Measurements from ENCODE around the gene MGAT3.
A peak's percentile ranks its signal among the peaks of the same experiment; 100 is the strongest.

The MGAT3 gene

DNA sequence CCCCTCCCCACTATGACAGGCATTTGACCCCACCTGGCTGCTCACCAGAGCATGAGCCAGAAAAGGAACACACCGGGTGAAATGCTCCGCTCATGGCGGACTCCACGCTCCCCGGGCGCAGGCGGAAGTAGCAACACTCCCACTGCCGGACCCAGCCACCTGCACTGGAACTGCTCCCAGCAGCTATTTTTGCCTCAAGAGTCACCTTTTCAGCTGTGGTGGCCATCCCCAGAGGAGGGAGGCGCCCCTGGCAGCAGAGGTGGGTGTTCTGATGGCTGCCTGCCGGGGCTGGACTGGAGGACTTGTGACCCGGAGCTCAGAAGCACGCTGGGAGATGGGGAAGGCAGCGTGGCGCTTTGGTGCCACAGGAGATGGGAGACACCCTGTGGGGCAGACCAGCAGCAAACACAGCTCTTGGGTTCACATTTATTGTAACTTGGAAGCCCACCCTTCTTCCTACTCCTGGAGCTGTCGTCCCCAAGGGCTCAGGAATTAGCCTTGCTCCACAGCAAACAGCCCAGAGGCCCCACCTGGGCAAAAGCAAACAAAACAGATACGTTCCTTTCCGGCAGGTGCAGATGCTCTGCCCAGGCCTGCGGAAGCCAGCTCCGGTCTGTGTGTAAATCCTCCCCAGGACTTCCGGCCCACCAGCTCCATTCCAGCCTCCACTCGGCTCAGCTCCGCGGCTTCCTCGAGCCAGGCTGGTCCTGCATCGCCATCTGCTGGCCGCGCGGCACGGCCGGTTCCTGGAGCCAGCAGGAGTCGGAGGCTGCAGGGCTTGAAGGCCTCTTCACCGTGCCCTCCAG, 72.1 kb downstream of the MGAT3 start:
- peak overlapping the region; percentile 49 to 95 (median 62) for H3K4me3 ChIP-seq
- H3K4me2 ChIP-seq, result peak overlapping the region; percentile 95 to 100 (median 99)
- H3K9ac ChIP-seq, result peak overlapping the region; percentile 59 to 95 (median 75)

DNA sequence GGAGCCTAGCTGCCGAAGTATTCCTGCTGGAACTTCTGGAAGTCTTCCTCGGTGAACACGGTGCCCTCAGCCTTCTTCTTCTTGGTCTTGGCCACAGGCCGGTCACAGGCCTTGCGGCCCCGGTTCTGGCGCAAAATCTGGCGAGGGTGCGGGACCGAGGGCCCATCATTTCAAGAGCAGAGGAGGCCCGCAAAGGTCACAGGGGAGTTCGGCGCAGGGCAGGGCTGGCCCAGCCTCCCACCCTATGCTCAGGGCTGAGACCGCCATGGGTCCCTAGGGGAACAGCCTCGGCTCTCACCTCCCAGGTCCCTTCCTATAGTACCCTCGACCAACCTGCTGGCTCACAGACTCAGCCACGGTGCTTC, 72.7 kb downstream of the MGAT3 start:
- peak overlapping the region in 10 of 11 experiments; percentile 20 to 77 (median 54); a peak in 17 of 22 replicates for H3K27ac ChIP-seq
- no peak for TF ChIP-seq Cebpa-rat (IDR thresholded peaks at IDR 0.05)
- H3K36me3 ChIP-seq, result peaks cover 20 to 59% (median 41%) of the 10 kb centered on the region in 11 experiments
- H3K9me3 ChIP-seq (replicated peaks in 1 of 11), result no peaks in the 10 kb centered on the region
- peaks cover 73 to 93% (median 89%) of the 10 kb centered on the region in 10 experiments for H3K4me1 ChIP-seq
- H3K4me2 ChIP-seq, result peak overlapping the region; percentile 95 to 100 (median 99)
- H3K9ac ChIP-seq, result peak overlapping the region; percentile 59 to 95 (median 75)
- peaks cover 39 to 76% (median 72%) of the 10 kb centered on the region in 11 experiments for H4K20me1 ChIP-seq
- H3K27me3 ChIP-seq, result no peaks in the 10 kb centered on the region
- H3K4me3 ChIP-seq, result peak overlapping the region; percentile 49 to 95 (median 62); a peak in 19 of 20 replicates

More for the DNA sequence above, 72.1 kb downstream of the MGAT3 start:
- peak overlapping the region in 10 of 11 experiments; percentile 40 to 77 (median 62); a peak in 19 of 22 replicates for H3K27ac ChIP-seq
- H3K36me3 ChIP-seq, result peaks cover 25 to 65% (median 47%) of the 10 kb centered on the region in 11 experiments
- H3K4me1 ChIP-seq, result peaks cover 78 to 93% (median 90%) of the 10 kb centered on the region in 10 experiments
- H3K27me3 ChIP-seq, result no peaks in the 10 kb centered on the region
- TF ChIP-seq Cebpa-rat (IDR thresholded peaks at IDR 0.05), result no peak
- H3K9me3 ChIP-seq (replicated peaks in 1 of 11), result no peaks in the 10 kb centered on the region
- peaks cover 44 to 82% (median 78%) of the 10 kb centered on the region in 11 experiments for H4K20me1 ChIP-seq

DNA sequence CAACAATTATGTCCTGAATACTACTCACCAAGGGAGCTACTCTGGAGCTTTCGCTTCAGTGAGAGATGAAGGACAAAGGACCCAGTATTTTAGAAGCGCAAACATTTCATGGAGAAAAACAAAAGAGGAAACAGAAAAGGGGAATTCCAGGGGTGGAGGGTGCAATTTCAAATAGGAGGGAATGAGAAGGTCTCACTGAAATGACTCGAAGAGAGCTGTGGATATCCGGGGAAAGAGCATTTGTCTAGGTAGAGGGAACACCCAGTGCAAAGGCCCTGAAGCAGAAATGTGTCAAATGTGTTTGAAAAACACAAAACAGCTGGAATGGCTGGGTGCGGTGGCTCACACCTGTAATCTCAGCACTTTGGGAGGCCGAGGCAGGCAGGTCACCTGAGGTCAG, 73.3 kb downstream of the MGAT3 start:
- Histone ChIP-seq H3K4me3 (peak overlapping the region; percentile 49 to 95 (median 62); a peak in 18 of 20 replicates), H3K4me2 (peak overlapping the region; percentile 95 to 100 (median 99)), H4K20me1 (peaks cover 32 to 70% (median 65%) of the 10 kb centered on the region in 11 experiments; a peak in 21 of 22 replicates), H3K27me3 (no peaks in the 10 kb centered on the region), H3K9ac (peak overlapping the region; percentile 59 to 95 (median 77); a peak in 20 of 22 replicates), H3K4me1 (peaks cover 69 to 93% (median 88%) of the 10 kb centered on the region in 10 experiments), H3K9me3 (replicated peaks in 1 of 11) (no peaks in the 10 kb centered on the region), H3K36me3 (peaks cover 13 to 53% (median 35%) of the 10 kb centered on the region in 11 experiments), H3K27ac (peak overlapping the region in 10 of 11 experiments; percentile 20 to 77 (median 54); a peak in 13 of 22 replicates)
- TF ChIP-seq Cebpa-rat (IDR thresholded peaks at IDR 0.05), result no peak

DNA sequence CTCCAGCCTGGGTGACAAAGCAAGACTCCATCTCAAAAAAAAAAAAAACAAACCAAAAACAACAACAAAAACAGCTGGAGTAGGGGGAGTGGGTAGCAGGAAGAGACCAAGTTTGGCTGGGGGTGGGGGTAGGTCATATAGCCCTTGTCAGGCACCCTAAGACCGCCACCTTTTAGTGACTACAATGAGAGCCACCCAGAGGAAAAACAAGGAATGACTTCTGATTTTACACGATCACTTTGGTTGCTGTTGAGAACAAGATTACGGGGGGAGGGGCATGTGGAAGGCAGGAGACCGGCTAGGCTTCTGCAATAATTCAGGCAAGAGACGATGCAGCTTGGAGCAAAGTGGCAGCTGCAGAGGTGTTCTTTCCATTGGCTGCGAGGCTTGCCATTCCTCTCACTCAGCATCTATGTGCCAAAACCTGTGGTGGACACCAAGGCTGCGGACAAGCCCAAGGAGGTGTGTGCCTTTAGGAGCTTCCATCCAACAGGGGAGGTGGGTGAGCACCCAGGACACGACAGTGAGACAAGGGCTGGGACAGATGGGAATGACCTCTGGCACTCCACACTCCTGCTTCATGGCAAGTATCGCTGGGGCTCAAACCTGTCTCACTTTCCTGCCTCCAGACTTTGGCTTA, 74.0 kb downstream of the MGAT3 start:
- H3K9me3 ChIP-seq (replicated peaks in 1 of 11), result no peaks in the 10 kb centered on the region
- peak overlapping the region; percentile 89 to 98 (median 94) for H3K9ac ChIP-seq
- peaks cover 12 to 46% (median 28%) of the 10 kb centered on the region in 11 experiments for H3K36me3 ChIP-seq
- H3K27me3 ChIP-seq, result no peaks in the 10 kb centered on the region
- peaks cover 26 to 63% (median 58%) of the 10 kb centered on the region in 11 experiments; a peak in 21 of 22 replicates for H4K20me1 ChIP-seq
- H3K27ac ChIP-seq, result peak overlapping the region in 8 of 11 experiments; percentile 25 to 97 (median 94); a peak in 11 of 22 replicates
- H3K4me2 ChIP-seq, result peak overlapping the region; percentile 95 to 100 (median 99)
- no peak for TF ChIP-seq Cebpa-rat (IDR thresholded peaks at IDR 0.05)
- peaks cover 67 to 93% (median 87%) of the 10 kb centered on the region in 10 experiments for H3K4me1 ChIP-seq
- peak overlapping the region; percentile 78 to 95 (median 92); a peak in 19 of 20 replicates for H3K4me3 ChIP-seq

- H3K4me1 ChIP-seq, result peaks cover 51 to 81% (median 73%) of the 10 kb centered on the region in 10 experiments
Measured at GRCh38 chr22:39532215-39533073, 75.6 kb downstream of the MGAT3 start, which contains the start of gene RPS19BP1. Gene RPS19BP1 (minus strand): TSS chr22:39532748. CDS start chr22:39532738, 10 bp downstream.

DNA sequence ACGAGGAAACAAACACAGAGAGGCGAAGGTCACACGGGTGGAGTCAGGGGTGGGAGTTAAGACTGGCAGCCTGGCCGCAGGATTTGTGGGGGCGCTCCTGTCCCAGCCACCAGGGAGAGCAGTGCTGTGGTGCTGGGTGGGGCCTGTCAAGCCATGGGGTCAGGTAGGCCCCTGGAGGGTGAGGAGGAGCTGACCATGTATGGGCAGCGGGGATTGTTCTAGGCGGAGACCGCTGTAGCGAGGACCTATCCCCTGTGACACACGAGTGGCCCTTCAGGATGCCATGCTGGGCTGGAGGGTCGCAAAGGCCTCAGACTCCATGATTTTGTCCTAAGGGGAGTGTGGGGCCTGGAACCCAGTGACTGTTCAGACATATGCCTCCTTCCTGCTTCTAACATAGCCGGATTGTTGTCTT, 77.3 kb downstream of the MGAT3 start:
- H3K4me2 ChIP-seq, result peak overlapping the region in 9 of 11 experiments; percentile 34 to 100 (median 71); a peak in 10 of 22 replicates
- peaks cover 0 to 30% (median 26%) of the 10 kb centered on the region in 11 experiments; a peak in 20 of 22 replicates for H4K20me1 ChIP-seq
- H3K9me3 ChIP-seq (replicated peaks in 1 of 11), result no peaks in the 10 kb centered on the region
- peak overlapping the region in 8 of 11 experiments; percentile 87 to 97 (median 94); a peak in 10 of 22 replicates for H3K27ac ChIP-seq
- H3K27me3 ChIP-seq, result no peaks in the 10 kb centered on the region
- peaks cover 34 to 69% (median 59%) of the 10 kb centered on the region in 10 experiments for H3K4me1 ChIP-seq
- peaks cover 12 to 24% (median 19%) of the 10 kb centered on the region in 11 experiments; a peak in 21 of 22 replicates for H3K36me3 ChIP-seq
- TF ChIP-seq Cebpa-rat (IDR thresholded peaks at IDR 0.05), result no peak
- H3K9ac ChIP-seq, result peak overlapping the region in 6 of 11 experiments; percentile 10 to 98 (median 92); a peak in 7 of 22 replicates
- no peak overlapping the region for H3K4me3 ChIP-seq

More at GRCh38 chr22:39532215-39533073, 75.6 kb downstream of the MGAT3 start, which contains the start of gene RPS19BP1:
- peak in 7 of 11 experiments; percentile 57 to 90 (median 74); a peak in 14 of 22 replicates for TF ChIP-seq Cebpa-rat (IDR thresholded peaks at IDR 0.05)
- H3K4me3 ChIP-seq, result peak within 1 kb of the TSS; percentile 78 to 95 (median 92)
- peak within 1 kb of the TSS; percentile 89 to 98 (median 94) for H3K9ac ChIP-seq
- peak within 1 kb of the TSS; percentile 95 to 100 (median 99) for H3K4me2 ChIP-seq
- no peaks in the 10 kb centered on the region for H3K9me3 ChIP-seq (replicated peaks in 1 of 11)
- peaks cover 12 to 38% (median 28%) of the 10 kb centered on the region in 11 experiments for H3K36me3 ChIP-seq
- H3K27ac ChIP-seq, result peak within 1 kb of the TSS; percentile 82 to 97 (median 93)
- H4K20me1 ChIP-seq, result peaks cover 14 to 47% (median 42%) of the 10 kb centered on the region in 11 experiments; a peak in 20 of 22 replicates
- H3K27me3 ChIP-seq, result no peaks in the 10 kb centered on the region

DNA sequence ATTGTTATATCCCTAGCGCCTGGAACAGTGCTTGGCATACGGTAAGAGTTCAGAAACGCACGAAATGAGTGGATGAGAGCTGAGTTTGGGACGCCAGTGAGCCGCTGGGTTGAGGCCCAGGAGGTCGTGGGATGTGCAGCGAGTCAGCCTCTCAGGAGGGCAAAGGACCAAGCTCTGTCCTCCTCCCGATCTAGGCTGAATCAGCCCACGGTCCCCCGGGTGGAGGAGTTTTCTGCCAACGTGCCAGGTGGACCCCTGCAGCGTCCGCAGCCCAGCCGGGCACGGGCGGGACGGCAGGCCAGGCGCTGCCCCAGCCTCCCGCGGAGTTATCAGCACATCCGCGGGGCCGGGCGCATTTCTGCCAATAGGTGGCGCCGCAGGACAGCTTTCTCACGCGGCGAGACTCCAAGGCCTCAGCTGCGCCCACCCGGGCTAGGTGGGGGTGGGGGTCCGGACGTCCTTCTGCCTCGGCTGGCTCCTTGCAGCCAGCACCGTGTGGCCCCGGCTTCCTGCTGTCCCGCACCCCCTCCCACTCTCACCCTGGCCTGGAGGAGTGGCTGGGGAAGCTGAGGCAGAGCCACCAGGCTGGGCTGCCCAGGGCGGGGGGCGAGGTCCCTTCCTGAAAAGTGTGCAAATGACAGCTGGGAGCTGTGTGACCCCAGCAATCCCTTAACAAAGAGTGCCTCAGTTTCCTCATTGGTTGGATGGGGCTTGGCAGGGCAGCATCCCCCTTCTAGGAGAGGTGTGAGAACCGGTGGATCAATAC, 78.0 kb downstream of the MGAT3 start:
- peaks cover 7 to 17% (median 15%) of the 10 kb centered on the region in 11 experiments; a peak in 21 of 22 replicates for H3K36me3 ChIP-seq
- H3K9ac ChIP-seq, result peak overlapping the region in 4 of 11 experiments; percentile 13 to 92 (median 37); a peak in 3 of 22 replicates
- no peaks in the 10 kb centered on the region for H3K9me3 ChIP-seq (replicated peaks in 1 of 11)
- TF ChIP-seq Cebpa-rat (IDR thresholded peaks at IDR 0.05), result no peak
- H3K27ac ChIP-seq, result peak overlapping the region in 5 of 11 experiments; percentile 93 to 97 (median 96); a peak in 5 of 22 replicates
- H3K4me1 ChIP-seq, result peaks cover 29 to 62% (median 53%) of the 10 kb centered on the region in 10 experiments
- peaks cover 0 to 23% (median 19%) of the 10 kb centered on the region in 11 experiments; a peak in 20 of 22 replicates for H4K20me1 ChIP-seq
- peak overlapping the region; percentile 34 to 99 (median 67) for H3K4me2 ChIP-seq
- no peaks in the 10 kb centered on the region for H3K27me3 ChIP-seq
- H3K4me3 ChIP-seq, result no peak overlapping the region
